HG03108 (cell line): ENCODE data around the gene RDX.
"Not testable (repeated sequence)": the region's sequence is repeated elsewhere in the genome, so short reads cannot be mapped to it uniquely, and the experiment has no call there.

Experiments used
- ATAC-seq: cut with Tn5 transposase; IDR thresholded peaks from one replicate; pipeline ENCODE4 v1.9.1; 2021; ENCODE audit warnings: moderate library complexity; ENCODE audit not compliant: unreplicated experiment

Gene RDX

GRCh38 chr11:110306019-110306388, 9.6 kb upstream of the RDX start:
- not testable (repeated sequence) for ATAC-seq

GRCh38 chr11:110305169-110306018, 9.0 kb upstream of the RDX start:
- no peak for ATAC-seq

- ATAC-seq = no peak
Observed at GRCh38 chr11:110303414-110303826, 7.0 kb upstream of the RDX start.

GRCh38 chr11:110301577-110301976, 5.2 kb upstream of the RDX start:
- no peak for ATAC-seq

- no peak for ATAC-seq
Observed at GRCh38 chr11:110301032-110301431, 4.6 kb upstream of the RDX start.

- no peak for ATAC-seq
Observed at GRCh38 chr11:110299006-110299785, 2.8 kb upstream of the RDX start.

- no peak for ATAC-seq
Observed at GRCh38 chr11:110298301-110298765, 1.9 kb upstream of the RDX start.

GRCh38 chr11:110297726-110298300, 1.4 kb upstream of the RDX start:
- no peak for ATAC-seq

- ATAC-seq = no peak
Observed at GRCh38 chr11:110297076-110297725, 787 bp upstream of the RDX start.

GRCh38 chr11:110295531-110296225, 736 bp downstream of the RDX start:
- ATAC-seq = peak; percentile 48

GRCh38 chr11:110295086-110295485, 1.3 kb downstream of the RDX start:
- no peak for ATAC-seq

- no peak for ATAC-seq
Observed at GRCh38 chr11:110294509-110294908, 1.9 kb downstream of the RDX start.

- no peak for ATAC-seq
Observed at GRCh38 chr11:110293389-110293788, 3.0 kb downstream of the RDX start.

- not testable (repeated sequence) for ATAC-seq
Observed at GRCh38 chr11:110292146-110292545, 4.3 kb downstream of the RDX start.

GRCh38 chr11:110290591-110291334, 5.7 kb downstream of the RDX start:
- no peak for ATAC-seq

- ATAC-seq = no peak
Observed at GRCh38 chr11:110289472-110289871, 6.9 kb downstream of the RDX start.

GRCh38 chr11:110287537-110287936, 8.9 kb downstream of the RDX start:
- no peak for ATAC-seq

GRCh38 chr11:110286298-110287040, 9.9 kb downstream of the RDX start:
- ATAC-seq = no peak

- ATAC-seq = no peak
Observed at GRCh38 chr11:110283862-110284261, 12.6 kb downstream of the RDX start.
